Measurements from ENCODE around the gene ATP6V1G1. TPM values are rescaled to one million over a fixed set of nuclear protein-coding genes. Genes with fewer than 3 reads are reported as not detected.

Gene ATP6V1G1
- total RNA-seq, 1 experiment from 2014 or later: 119 TPM

GRCh38 chr9:114626415-114627020, 38.9 kb downstream of the ATP6V1G1 start:
- Histone ChIP-seq H3K79me1 (ENCODE audit: insufficient read depth, low read depth, low read length, poor library complexity, severe bottlenecking) (no peaks in the 10 kb centered on the region), H3K23me2 (ENCODE audit: insufficient read length, low read depth, low read length, poor library complexity, severe bottlenecking) (no peaks in the 10 kb centered on the region), H3K4me1 (ENCODE audit: insufficient read depth, low read length) (no peaks in the 10 kb centered on the region), H3K56ac (ENCODE audit: insufficient read length, low read depth, low read length) (no peak overlapping the region), H2AK5ac (ENCODE audit: insufficient read length, low read length) (no peak overlapping the region), H2AFZ (ENCODE audit: low read length) (no peak overlapping the region), H2BK20ac (ENCODE audit: low read depth, low read length, poor library complexity, severe bottlenecking) (no peak overlapping the region), H2BK5ac (ENCODE audit: insufficient read length, low read length) (no peak overlapping the region), H3K23ac (ENCODE audit: insufficient read length, low read depth, low read length) (no peak overlapping the region), H3K9me3 (ENCODE audit: control insufficient read depth, low read depth, low read length) (no peaks in the 10 kb centered on the region), H3K9ac (ENCODE audit: extremely low read depth, insufficient read length, low read length) (no peak overlapping the region), H3K18ac (ENCODE audit: insufficient read length, low read depth, low read length) (no peak overlapping the region), H4K8ac (replicated peaks; ENCODE audit: insufficient read length, low read depth, low read length) (no peak overlapping the region), H4K91ac (ENCODE audit: insufficient read length, low read depth, low read length) (no peak overlapping the region), H3K79me2 (ENCODE audit: insufficient read depth, low read length) (no peaks in the 10 kb centered on the region), H4K5ac (ENCODE audit: insufficient read length, low read depth, low read length) (no peak overlapping the region), H4K20me1 (ENCODE audit: control insufficient read depth, insufficient read depth, insufficient read length) (no peaks in the 10 kb centered on the region), H2BK120ac (ENCODE audit: low read depth, low read length, poor library complexity, severe bottlenecking) (no peak overlapping the region), H2BK15ac (ENCODE audit: low read depth, low read length) (no peak overlapping the region), H3K14ac (ENCODE audit: insufficient read depth, low read length) (no peak overlapping the region), H3K4me2 (ENCODE audit: insufficient read depth, insufficient read length, low read length) (no peak overlapping the region), H2BK12ac (ENCODE audit: insufficient read length, low read depth, low read length) (no peak overlapping the region), H3K4ac (ENCODE audit: low read depth, low read length) (no peak overlapping the region), H3K27me3 (ENCODE audit: insufficient read depth, low read length) (no peaks in the 10 kb centered on the region), H3T11ph (ENCODE audit: low read length) (no peak overlapping the region), H3K27ac (ENCODE audit: insufficient read length, low read depth, low read length) (no peak overlapping the region)
- DNase-seq: no peak
- H3K36me3 Mint-ChIP-seq (ENCODE audit: insufficient read depth in 1 of 3, low read depth in 3 of 3): peaks cover 10 to 40% (median 13%) of the 10 kb centered on the region in 3 experiments; a peak in 5 of 7 replicates
- H3K9me3 Mint-ChIP-seq: no peaks in the 10 kb centered on the region
- TF ChIP-seq, protein P1, sequence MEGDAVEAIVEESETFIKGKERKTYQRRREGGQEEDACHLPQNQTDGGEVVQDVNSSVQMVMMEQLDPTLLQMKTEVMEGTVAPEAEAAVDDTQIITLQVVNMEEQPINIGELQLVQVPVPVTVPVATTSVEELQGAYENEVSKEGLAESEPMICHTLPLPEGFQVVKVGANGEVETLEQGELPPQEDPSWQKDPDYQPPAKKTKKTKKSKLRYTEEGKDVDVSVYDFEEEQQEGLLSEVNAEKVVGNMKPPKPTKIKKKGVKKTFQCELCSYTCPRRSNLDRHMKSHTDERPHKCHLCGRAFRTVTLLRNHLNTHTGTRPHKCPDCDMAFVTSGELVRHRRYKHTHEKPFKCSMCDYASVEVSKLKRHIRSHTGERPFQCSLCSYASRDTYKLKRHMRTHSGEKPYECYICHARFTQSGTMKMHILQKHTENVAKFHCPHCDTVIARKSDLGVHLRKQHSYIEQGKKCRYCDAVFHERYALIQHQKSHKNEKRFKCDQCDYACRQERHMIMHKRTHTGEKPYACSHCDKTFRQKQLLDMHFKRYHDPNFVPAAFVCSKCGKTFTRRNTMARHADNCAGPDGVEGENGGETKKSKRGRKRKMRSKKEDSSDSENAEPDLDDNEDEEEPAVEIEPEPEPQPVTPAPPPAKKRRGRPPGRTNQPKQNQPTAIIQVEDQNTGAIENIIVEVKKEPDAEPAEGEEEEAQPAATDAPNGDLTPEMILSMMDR (conservative IDR thresholded peaks at IDR 0.05): no peak
- no peaks in the 10 kb centered on the region for H3K27me3 Mint-ChIP-seq (ENCODE audit: low read depth)
- no CpG with 5 or more reads among the region's 4 CpGs for WGBS (ENCODE audit: extremely low coverage, insufficient read length, low lambda C conversion rate)
- no peaks in the 10 kb centered on the region for H3K4me1 Mint-ChIP-seq
- H3K27ac Mint-ChIP-seq: peak overlapping the region in 1 of 3 experiments; percentile 21; a peak in 1 of 7 replicates
- H3K4me3 Mint-ChIP-seq: no peak overlapping the region
